NK-92 treated with Interleukin-12 subunit alpha and Interleukin-12 subunit beta, amount 100 ng/mL, for 24 hours (cell line): ENCODE data around the gene GNAT3.

Experiments used
- DNase-seq: peaks from one replicate; lab custom pipeline; 2025; lab: John Stamatoyannopoulos, UW

GNAT3 gene

DNA sequence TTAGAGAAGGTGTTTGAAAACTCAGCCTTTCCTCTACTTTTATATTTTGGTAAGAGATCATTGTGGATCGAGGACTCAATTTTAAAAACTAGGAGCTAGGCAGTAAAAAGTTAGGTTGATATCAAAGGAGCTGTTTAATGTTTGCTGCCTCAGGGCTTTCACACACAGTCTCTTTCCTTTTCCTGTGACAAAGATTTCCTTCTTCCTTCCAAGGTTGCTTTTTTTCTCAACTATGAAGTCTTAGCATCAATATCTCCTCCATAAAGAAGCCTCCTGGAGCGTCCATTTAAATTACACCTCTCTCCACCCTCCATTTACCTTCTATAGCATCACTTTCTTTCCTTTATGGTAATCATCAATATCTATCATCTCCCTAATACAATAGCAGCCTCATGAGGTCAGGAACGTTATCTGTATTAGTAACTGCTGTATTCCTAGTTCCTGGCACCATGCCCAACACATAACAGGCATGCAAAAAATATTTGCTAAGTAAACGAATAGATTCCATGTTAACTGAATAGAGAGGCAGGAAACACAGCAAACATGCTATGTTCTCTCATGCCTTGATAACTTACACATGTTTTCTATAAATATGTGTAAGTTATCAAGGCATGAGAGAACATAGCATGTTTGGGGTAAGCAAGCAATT is 48.5 kb downstream of the GNAT3 start:
- no peak for DNase-seq

DNA sequence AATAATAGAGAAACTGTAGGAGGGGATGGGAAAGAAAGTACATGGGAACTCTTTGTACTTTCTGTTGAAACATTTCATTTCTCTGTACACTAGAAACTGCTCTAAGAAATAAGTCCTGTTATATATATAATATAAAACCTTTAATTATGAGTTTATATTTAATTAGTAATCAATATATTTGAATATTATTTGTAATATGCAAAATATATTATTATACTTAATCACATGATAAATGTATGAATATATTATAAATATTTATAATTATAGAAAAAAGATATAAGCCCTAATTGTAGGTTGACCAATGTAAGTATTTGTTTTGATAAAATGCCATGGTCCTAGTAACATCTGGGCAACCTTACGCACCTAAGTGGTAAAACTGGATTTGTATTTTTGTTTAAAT is 51.0 kb downstream of the GNAT3 start:
- no peak for DNase-seq

DNA sequence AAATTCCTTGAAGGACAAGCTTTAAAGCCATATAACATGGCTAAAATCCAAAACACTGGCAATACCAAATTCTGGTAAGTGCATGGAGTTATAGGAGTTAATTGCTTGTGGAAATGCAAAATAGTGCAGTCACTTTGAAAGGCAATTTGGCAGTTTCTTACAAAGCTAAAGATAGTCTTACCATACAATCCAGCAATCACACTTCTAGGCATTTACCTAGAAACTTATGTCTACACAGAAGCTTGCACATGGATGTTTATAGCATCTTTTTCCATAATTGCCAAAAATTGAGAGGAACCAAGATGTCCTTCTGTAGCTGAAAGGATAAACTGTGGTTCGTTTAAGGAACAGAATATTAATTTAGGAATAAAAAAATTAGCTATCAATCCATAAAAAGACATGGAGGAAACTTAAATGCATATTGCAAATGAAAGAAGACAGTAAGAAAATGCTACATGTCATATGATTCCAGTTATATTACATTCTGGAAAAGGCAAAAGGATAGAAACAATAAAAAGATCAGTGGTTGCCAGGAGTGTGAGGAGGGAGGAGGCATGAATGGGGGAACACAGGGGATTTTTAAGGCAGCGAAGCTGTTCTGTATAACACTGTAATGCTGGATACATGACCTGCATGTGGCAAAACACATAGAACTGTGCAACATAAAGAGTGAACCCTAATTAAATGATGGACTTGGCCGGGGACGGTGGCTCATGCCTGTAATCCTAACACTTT is 51.9 kb downstream of the GNAT3 start:
- DNase-seq: no peak

DNA sequence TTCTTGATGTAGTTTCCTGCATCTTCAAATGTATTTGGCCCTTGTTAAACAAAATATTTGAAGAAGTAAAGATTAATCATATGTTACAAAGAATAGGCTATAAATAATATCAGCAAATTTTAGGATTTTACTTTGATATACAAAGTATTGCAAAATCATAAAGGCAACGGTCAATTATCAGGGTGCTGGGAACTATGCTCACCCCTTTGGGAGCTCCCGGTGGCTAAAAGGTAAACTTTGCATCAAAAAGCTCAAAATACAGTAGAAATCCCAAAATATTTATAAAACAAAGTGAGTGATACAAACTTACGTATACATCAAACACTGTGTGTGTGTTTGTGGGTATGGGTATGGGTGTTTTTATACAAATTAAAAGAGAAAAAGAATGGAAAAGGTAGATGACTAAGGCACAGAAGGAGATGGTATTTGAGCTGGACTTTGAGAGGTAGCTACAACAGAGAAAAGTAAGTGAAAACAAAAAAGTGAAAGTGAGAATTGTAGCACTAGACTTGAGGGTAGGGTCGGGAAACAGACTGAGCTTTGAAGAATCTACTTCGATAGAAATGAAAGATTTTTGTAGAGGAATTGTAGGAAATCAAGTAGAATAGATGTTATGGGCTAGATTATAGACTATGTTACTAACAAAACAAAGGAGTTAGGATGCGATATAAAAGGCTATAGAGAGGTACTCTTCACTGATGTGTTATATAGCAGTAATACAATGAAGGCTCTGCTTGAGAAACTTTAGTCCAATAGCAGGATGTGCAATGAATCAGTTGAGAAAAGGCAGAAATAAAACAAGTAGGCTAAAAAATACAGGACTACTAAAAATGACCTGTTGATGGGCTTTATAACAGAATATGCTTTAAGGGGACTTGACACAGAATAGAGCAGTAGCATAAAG is 52.8 kb downstream of the GNAT3 start:
- DNase-seq: no peak

DNA sequence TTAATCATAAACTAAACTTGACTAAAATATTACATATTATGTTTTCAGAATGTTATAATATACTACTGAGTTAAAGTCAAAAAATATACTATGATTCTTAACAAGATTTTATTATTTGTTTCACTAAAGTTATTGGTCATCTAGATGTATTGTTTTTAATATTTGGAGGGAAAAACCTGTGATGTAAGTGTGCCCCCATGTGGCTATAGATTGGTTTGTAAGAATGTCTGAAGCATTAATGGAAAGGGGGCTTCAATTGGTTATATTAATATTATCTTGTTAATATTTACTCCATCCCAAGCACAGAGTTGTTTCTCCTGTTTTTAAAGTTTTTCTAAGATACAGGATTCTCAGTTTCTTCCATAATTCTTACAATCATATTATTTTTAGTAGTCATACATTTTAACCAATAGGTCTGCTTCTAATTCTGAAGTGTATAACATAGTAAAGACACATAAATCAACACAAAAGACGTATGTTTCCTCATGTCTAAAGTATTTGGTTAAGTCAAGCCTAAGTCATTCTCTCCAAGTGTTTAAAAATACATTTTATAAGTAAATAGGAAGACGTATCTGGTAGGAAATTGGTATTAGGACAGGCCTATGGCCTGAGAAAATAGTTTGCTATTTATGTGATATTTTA is 58.0 kb downstream of the GNAT3 start:
- no peak for DNase-seq

DNA sequence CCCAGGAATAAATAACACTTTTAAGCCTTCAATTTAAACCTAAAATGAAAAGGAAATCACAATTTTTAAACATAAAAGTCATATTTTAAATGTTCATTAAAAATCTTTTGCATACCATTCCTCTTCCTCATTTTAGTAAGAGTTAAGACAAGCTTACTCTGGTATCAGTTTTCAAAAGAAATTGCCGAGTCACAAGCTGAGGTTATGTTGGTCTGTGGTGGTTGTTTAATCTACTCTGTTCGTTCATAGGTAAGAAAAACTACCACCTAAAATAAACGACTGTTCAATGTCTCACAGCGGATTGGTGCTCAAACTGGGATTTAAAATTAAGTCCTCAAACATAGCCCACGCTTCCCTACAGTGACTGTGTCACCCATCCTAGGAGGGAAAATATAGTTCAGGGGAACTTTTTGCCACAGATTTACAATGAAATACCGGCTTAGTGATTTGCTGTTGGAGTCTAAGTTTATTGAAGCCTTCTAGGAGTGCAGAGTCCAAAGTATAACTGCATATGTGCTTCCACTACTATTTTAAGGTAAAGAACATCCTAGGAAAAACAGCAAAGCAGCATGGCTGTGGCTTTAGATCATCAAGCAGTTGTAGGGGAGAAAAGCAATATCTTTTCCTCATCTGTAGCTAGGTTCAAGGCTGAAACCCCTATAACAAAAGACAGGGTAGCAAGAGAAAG is 61.1 kb downstream of the GNAT3 start:
- DNase-seq: no peak

DNA sequence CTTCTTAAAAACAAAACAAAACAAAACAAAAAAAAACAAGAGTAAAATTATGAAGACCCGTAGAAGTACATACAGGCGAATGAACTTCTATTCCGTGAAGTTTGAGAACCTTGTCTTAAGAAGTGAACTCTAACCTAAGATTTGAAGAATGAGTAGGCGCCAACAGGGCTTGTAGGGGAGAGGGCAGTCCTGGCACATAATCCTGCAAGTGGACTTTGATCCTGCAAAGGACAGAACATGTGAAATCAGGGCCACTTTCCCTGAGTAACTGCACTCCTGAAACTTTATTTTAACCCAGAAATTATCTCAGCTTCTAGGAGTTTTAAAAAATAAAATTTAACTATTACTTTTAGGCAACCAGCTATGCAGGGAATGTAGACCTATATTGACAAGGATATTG is 62.0 kb downstream of the GNAT3 start:
- no peak for DNase-seq

DNA sequence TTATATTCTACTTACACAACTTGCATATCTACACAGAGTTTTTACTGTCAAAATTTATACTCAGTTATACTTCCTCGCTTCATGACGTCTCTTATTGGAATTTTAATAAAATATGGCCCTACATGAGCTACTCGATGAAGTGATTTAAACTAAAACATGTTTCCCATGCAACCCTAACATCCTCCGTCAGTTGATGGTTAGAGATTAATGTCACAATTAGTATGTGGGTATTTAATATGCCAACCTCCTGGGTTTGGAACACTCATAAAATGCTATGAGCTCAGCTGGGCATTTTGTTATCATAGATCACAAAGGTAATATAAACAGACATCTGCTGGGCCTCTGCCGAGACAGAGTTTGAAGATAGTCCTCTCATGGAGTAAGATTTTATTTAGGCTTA is 66.5 kb downstream of the GNAT3 start:
- DNase-seq: no peak

DNA sequence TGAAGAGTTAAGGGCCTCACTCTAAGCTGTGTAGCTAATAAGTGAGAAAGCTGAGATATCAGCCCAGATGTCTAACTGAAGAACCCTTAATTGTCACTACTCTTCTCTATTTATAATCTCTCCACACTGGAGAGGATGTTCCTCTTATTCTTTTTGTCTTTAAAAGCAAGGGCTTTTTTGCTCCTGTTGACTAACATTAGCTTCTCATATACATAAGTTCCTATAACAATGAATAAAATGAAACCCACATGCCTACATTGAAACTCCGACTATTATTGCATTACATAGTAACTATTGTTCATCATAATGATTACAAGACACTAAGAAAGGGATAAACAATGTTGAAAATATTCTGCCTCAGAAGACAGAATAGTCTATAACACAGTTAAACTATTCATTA is 67.1 kb downstream of the GNAT3 start:
- DNase-seq: no peak

DNA sequence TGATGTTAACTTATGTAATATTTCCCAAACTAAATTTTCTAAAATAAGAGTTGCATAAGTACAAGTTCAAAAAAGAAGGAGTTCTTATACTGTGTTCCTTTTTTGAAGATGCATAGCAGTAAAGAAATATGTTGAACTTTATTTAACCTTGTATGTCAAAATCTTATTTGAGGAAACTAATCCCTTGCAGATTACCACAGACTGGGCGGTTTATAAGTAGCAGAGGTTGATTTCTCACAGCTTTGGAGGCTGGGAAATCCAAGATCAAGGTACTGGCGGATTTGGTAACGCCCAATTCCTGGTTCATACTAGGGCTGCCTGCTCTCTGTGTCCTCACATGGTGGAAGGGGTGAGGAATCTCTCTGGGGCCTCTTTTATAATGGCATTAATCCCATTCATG is 68.5 kb downstream of the GNAT3 start:
- DNase-seq: no peak

DNA sequence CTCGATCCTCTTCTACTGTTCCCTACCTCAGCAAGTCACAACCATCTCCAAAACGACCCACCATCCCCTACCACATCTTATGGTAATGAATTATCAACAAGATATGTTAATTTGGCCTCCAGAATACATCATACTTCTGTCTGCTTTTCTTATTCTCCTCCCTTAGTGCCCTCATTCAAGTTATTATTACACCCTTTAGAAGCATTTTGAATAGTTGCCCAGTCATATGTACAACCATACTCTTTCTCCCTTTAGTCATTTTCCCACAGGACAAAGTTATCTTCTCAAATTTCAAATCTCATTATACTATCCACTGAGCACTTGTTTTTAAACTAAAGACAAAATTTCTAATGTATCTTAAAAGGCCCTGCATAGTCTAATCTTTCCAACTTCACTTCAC is 71.0 kb downstream of the GNAT3 start:
- no peak for DNase-seq

DNA sequence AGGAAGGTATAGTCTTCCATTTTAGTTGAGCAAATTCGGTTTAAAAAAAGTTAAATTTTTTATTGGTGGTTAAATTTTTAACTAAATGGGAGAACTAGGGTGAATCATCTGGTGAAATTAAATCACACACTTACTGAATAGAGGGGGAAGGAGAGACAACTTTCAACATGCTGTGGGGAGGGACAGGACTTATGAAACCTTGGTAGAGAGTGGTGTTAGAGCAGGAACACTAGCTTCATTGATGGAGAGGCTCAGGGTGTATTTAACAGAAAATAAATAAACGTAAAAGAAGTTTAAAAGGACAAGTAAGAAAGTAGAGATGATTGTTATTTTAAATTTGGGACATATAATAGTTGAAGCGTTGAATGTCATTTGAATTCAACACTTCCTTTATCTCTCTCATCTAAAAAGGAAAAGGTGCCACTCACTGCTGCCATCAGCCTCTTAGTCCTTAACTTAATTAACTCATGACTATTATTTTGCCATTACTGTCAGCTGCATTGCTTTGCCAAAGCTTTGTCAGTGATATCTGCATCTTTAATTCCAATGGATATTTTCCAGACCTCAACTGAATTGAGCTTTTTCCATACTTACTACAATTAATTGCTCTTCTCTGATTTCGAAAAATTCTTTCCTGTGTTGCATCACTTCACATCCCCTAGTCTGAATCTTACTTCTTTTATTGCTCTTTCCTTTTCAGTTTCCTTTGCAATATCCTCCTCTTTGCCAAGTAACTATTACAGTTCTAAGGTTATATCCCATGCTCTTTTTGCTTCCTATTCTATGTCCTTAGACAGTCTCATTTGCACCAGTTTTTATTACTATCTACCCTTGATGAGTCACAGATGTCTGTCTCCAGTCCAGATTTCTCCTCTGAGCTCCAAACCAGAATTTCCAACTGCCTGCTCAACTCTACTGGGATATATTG is 71.7 kb downstream of the GNAT3 start:
- DNase-seq: no peak

DNA sequence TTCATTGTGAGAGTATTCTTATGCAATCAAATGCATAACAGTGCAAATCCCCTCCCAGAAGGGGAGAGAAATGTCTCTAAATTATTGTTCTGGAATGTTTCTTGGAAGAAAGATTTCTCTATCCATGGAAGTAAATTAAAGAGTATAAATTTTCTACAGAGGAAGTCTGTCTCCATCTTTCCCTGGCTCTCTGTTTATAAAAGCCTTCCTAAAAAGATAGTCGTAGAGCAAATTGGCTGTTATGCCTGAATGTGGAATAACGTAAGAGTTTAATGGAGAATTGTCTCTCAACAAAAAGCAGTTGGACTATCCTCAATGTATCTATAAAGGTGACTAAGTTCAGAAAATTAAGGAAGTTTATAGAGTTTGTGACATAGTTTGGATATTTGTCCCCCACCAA is 76.3 kb downstream of the GNAT3 start:
- DNase-seq: no peak

DNA sequence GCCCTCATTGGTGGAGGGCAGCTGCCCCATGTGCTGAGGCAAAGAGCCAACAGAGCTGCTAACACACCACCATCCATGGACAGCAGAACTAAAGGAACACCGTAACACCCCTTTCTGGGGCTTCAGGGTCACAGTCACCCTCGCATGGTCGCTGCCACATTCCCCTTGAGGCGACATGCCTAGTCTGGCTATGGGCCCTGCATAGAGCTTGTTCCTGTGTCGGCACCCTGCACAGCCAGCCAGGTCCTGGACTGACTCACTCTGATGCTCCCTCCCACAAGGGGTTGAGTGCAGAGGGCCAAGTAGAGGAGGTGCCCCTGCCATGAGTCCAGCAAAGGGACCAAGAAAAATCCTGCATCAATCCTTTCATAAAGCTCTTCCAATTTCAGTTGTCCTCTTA is 77.8 kb downstream of the GNAT3 start:
- no peak for DNase-seq

DNA sequence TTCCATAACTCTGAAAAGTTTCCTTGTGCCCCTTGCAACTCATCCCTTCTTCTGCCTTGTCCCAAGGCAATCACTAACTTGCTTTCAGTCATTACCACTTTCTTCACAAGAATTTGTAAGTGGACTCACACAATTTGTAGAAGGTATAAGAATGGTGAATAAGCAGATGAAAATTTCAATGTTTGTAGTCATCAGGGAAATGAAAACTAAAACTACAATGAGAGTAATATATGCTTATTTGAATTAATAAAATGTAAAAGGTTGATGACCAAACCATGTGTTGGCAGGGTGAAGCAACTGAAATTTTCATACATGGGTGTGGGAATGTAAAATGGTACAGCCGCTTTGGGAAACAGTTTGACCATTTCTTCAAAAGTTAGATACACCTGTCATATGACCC is 79.7 kb downstream of the GNAT3 start:
- DNase-seq: no peak

DNA sequence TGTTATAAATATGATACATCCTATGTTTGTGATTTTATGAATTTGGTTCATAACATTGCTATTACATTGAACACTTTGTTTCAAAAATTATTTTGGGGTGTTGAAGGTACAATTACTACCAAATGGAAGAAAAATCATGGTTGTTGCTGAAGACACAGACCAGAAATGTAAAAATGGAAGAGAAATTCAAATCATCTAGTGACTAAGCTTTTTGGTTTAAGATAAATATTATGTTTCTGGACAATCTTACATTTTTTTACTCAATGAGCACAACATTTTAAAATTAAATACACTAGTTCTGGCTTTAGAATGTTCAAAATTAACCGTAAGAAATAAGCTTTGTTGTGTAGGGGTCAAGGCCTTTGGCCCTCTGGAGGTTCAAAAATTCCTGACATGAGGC is 82.7 kb downstream of the GNAT3 start:
- no peak for DNase-seq

DNA sequence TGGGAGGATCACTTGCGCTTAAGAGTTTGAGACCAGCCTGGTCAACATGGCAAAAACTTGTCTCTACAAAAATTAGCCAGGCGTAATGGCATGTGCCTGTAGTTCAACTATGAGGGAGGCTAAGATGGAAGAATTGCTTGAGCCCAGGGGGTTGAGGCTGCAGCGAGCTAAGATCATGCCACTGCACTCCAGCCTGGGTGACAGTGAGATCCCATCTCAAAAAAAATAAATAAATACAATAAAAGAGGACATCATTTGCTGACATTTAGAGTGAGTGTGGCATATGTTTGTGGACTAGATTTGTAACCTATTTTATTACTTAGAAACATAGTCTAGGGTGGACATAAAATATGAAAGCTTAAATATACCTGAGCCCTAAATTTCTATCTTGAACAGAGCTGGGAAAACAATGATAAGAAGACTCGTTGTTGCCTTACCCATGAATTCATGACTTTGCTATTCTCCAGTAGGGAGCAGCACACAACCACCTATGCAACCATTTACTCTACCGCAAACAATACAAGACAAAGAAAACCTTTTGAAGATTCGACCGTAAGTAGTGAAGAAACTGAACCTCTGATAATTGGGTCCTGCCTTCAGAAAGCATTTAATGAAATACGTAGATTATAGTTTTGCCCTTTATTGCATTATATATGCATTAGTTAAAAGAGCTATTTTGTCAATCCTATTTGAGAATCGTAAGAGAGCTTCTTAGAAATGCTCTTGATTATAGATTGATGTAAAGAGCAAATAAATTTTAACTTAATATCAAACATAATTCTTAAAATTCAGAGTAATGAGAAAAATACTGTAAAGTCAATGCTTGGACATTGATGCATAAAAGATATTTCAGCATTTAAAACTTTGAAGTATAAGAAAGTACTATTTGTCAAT is 83.5 kb downstream of the GNAT3 start:
- no peak for DNase-seq

DNA sequence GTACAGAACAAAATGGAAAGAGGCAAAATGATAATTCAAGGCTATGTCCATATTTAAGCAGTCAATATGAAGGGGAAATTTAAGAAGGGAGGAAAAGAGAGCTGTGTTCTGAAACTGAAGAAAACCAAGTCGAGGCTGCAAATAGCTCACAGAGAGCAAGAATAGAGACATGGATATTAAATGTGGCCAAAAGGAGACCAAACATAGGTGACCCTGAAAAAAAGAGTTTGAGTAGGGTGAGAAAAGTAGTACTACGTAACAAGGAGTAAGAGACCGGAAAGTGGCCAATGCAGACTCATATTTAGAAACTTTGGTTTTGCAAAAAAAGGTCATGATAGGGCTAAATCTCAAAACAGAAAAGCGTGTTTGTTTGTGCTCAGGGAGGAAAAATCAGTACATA is 84.6 kb downstream of the GNAT3 start:
- no peak for DNase-seq

DNA sequence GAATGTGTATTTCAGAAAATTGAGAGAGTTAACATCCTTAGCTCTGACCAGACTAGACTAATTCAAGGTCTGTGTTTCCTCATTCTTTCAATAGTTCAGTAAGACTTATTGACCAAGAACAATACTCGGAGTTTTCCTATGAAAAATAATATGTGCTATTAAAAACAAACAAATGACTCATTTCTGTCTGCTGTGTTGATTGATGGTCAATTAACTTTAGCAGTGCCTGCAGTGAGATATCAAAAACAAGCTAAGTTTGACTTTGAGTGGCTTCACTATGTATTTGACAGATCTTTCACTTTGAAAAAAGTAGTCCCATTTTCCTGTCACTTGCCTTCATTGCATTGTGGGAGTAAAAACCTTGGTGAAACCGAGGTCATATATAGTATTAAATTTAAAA is 91.0 kb downstream of the GNAT3 start:
- DNase-seq: no peak
